ENCODE data around the gene TET1. TPM values are rescaled to one million over a fixed set of nuclear protein-coding genes. Genes with fewer than 3 reads are reported as not detected.
A peak's percentile ranks its signal among the peaks of the same experiment; 100 is the strongest.

The TET1 gene
- total and polyA plus RNA-seq, 2 of the 13 experiments (the other 11 are each of a cell fraction or from before 2014, with no cell fraction given), result 6.9 to 7.3 TPM

- TF ChIP-seq PLSCR1 (CRISPR knock-in tag; IDR thresholded peaks at IDR 0.05; ENCODE audit: borderline replicate concordance) (no peak), FIP1L1 (IDR thresholded peaks at IDR 0.05; ENCODE audit: borderline replicate concordance, insufficient read depth, low read depth, low read length) (no peak), ZFYVE20 (CRISPR knock-in tag; IDR thresholded peaks at IDR 0.05; ENCODE audit: borderline replicate concordance, low read depth) (0 out of 2 replicates have a peak, but pooled peaks have one; percentile 76), TCF7L2 (IDR thresholded peaks at IDR 0.05; ENCODE audit: low read depth, low read length) (no peak), GATAD1 (CRISPR knock-in tag; IDR thresholded peaks at IDR 0.05) (peak; percentile 83), CENPBD1 (CRISPR knock-in tag; IDR thresholded peaks at IDR 0.05; ENCODE audit: borderline replicate concordance, low read depth) (no peak), HNF4A (CRISPR knock-in tag; IDR thresholded peaks at IDR 0.05) (no peak), HIC2 (CRISPR knock-in tag; IDR thresholded peaks at IDR 0.05; ENCODE audit: low read depth) (no peak), ZHX1 (CRISPR knock-in tag; IDR thresholded peaks at IDR 0.05; ENCODE audit: low read depth) (peak; percentile 81), MXI1 (IDR thresholded peaks at IDR 0.05; ENCODE audit: borderline replicate concordance, low read depth, low read length) (no peak; the same call in 2 of the 3 replicates), ZNF577 (CRISPR knock-in tag; IDR thresholded peaks at IDR 0.05; ENCODE audit: borderline replicate concordance, low read depth) (0 out of 2 replicates have a peak, but pooled peaks have one; percentile 49), E2F2 (CRISPR knock-in tag; IDR thresholded peaks at IDR 0.05; ENCODE audit: borderline replicate concordance) (0 out of 2 replicates have a peak, but pooled peaks have one; percentile 9), ZNF431 (CRISPR knock-in tag; IDR thresholded peaks at IDR 0.05; ENCODE audit: borderline replicate concordance, low read depth) (no peak), DZIP1 (CRISPR knock-in tag; IDR thresholded peaks at IDR 0.05) (peak; percentile 75; the same call in 1 of the 2 replicates), KLF6 (CRISPR knock-in tag; IDR thresholded peaks at IDR 0.05) (peak; percentile 57; the same call in 1 of the 2 replicates)
These were observed 160.9 kb downstream of the TET1 start, which contains the start of gene CCAR1 (continued) for GRCh38 chr10:68720793-68721672.

All from HepG2 (cell line).